Peyer's patch (tissue), 4 donors: ENCODE results near the gene BCL6B. TPM values are rescaled to one million over a fixed set of nuclear protein-coding genes. Genes with fewer than 3 reads are reported as not detected.

ENCODE experiments used
- DNase-seq, 3 donors: peaks; one replicate each; pipeline ENCODE4 v3.0.0-alpha.2; 2017 to 2019
- H3K27ac ChIP-seq, 4 donors: fragments of 200-600 bp; sonication (generic); one replicate each; pipeline ENCODE4 v1.5.1; 2016 to 2019
- H3K27me3 ChIP-seq, 2 donors: fragments of 200-600 bp; sonication (generic); one replicate each; pipeline ENCODE4 v1.5.1; 2019
- H3K36me3 ChIP-seq, 3 donors: fragments of 200-600 bp; sonication (generic); one replicate each; pipeline ENCODE4 v1.5.1; 2016 to 2019
- H3K4me1 ChIP-seq, 4 donors: fragments of 200-600 bp; sonication (generic); one replicate each; pipeline ENCODE4 v1.5.1; 2016 to 2019
- H3K4me3 ChIP-seq, 4 donors: fragments of 200-600 bp; sonication (generic); 1 replicate in 3 of 4; 2 replicates in 1 of 4; pipeline ENCODE4 v1.5.1; 2016 to 2019; ENCODE audit warnings: mild to moderate bottlenecking in 1 of 4
- H3K9me3 ChIP-seq, 4 donors: fragments of 200-600 bp; sonication (generic); one replicate each; pipeline ENCODE4 v1.5.1; 2016 to 2019; ENCODE audit warnings: mild to moderate bottlenecking in 1 of 4
- POLR2A ChIP-seq, 2 donors: fragments of 450-650 bp; IDR thresholded peaks; one replicate each; pipeline ENCODE4 v1.5.1; 2017; ENCODE audit warnings: antibody characterized with exemption in 2 of 2, mild to moderate bottlenecking in 2 of 2, moderate library complexity in 2 of 2
- total RNA-seq, 4 donors: library from RNA; depleted of rRNA; stranded (reverse); fragments of >200 nt; gene quantifications; one replicate each; pipeline ENCODE4 v1.1.0, GENCODE V29; 2016
- TF ChIP-seq, protein P1 (sequence below), 6 experiments: fragments of 450-650 bp in 4 of 6; fragments of 200-600 bp in 2 of 6; sonication (generic) in 1 of 6; IDR thresholded peaks; one replicate each; pipeline ENCODE4 v1.5.1; 2017 to 2019; ENCODE audit warnings: antibody characterized with exemption in 6 of 6, mild to moderate bottlenecking in 3 of 6, moderate library complexity in 1 of 6

BCL6B gene
- total RNA-seq, 4 donors from 2014 or later: 0.57 to 9.9 (median 1.4) TPM

- peak; percentile 89 to 97 (median 97) for DNase-seq
- Histone ChIP-seq H3K27me3 (no peaks in the 10 kb centered on the region), H3K4me1 (peaks cover 2 to 21% (median 12%) of the 10 kb centered on the region in 4 donors), H3K9me3 (no peaks in the 10 kb centered on the region), H3K36me3 (no peaks in the 10 kb centered on the region), H3K27ac (peak overlapping the region; percentile 60 to 85 (median 67)), H3K4me3 (peak overlapping the region in 3 of 4 donors; percentile 32 to 50 (median 36))
- TF ChIP-seq, protein P1, sequence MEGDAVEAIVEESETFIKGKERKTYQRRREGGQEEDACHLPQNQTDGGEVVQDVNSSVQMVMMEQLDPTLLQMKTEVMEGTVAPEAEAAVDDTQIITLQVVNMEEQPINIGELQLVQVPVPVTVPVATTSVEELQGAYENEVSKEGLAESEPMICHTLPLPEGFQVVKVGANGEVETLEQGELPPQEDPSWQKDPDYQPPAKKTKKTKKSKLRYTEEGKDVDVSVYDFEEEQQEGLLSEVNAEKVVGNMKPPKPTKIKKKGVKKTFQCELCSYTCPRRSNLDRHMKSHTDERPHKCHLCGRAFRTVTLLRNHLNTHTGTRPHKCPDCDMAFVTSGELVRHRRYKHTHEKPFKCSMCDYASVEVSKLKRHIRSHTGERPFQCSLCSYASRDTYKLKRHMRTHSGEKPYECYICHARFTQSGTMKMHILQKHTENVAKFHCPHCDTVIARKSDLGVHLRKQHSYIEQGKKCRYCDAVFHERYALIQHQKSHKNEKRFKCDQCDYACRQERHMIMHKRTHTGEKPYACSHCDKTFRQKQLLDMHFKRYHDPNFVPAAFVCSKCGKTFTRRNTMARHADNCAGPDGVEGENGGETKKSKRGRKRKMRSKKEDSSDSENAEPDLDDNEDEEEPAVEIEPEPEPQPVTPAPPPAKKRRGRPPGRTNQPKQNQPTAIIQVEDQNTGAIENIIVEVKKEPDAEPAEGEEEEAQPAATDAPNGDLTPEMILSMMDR (IDR thresholded peaks at IDR 0.05): no peak
- peak in 1 of 2 donors; percentile 54 for TF ChIP-seq POLR2A (IDR thresholded peaks at IDR 0.05)
Observed at GRCh38 chr17:7023576-7024401, 939 bp downstream of the BCL6B start.

DNA sequence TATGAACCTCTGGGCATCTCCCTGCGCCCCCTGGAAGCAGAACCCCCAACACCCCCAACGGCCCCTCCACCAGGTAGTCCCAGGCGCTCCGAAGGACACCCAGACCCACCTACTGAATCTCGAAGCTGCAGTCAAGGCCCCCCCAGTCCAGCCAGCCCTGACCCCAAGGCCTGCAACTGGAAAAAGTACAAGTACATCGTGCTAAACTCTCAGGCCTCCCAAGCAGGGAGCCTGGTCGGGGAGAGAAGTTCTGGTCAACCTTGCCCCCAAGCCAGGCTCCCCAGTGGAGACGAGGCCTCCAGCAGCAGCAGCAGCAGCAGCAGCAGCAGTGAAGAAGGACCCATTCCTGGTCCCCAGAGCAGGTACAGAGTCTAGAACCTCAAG lies 1.5 kb downstream of the BCL6B start:
- H3K4me3 ChIP-seq: no peak overlapping the region
- H3K27ac ChIP-seq: no peak overlapping the region
- DNase-seq: no peak
- no peaks in the 10 kb centered on the region for H3K36me3 ChIP-seq
- H3K4me1 ChIP-seq: peaks cover 2 to 21% (median 13%) of the 10 kb centered on the region in 4 donors
- TF ChIP-seq, protein P1 (IDR thresholded peaks at IDR 0.05): no peak
- no peak for TF ChIP-seq POLR2A (IDR thresholded peaks at IDR 0.05)
- H3K27me3 ChIP-seq: no peaks in the 10 kb centered on the region
- H3K9me3 ChIP-seq: no peaks in the 10 kb centered on the region

- Histone ChIP-seq H3K4me3 (no peak overlapping the region), H3K36me3 (no peaks in the 10 kb centered on the region), H3K27ac (no peak overlapping the region), H3K27me3 (no peaks in the 10 kb centered on the region), H3K9me3 (no peaks in the 10 kb centered on the region), H3K4me1 (peaks cover 2 to 24% (median 15%) of the 10 kb centered on the region in 4 donors)
- DNase-seq: no peak
- TF ChIP-seq, protein P1 (IDR thresholded peaks at IDR 0.05): no peak
- no peak for TF ChIP-seq POLR2A (IDR thresholded peaks at IDR 0.05)
Observed at GRCh38 chr17:7025245-7025644, 2.4 kb downstream of the BCL6B start.

- H3K27me3 ChIP-seq: no peaks in the 10 kb centered on the region
- no peak for DNase-seq
- TF ChIP-seq POLR2A (IDR thresholded peaks at IDR 0.05): no peak
- TF ChIP-seq, protein P1 (IDR thresholded peaks at IDR 0.05): no peak
- H3K27ac ChIP-seq: no peak overlapping the region
- no peaks in the 10 kb centered on the region for H3K9me3 ChIP-seq
- H3K36me3 ChIP-seq: no peaks in the 10 kb centered on the region
- peaks cover 2 to 24% (median 15%) of the 10 kb centered on the region in 4 donors for H3K4me1 ChIP-seq
- H3K4me3 ChIP-seq: no peak overlapping the region
Observed at GRCh38 chr17:7026471-7027115, 3.7 kb downstream of the BCL6B start.

- no peak for DNase-seq
- H3K4me3 ChIP-seq: no peak overlapping the region
- H3K36me3 ChIP-seq: no peaks in the 10 kb centered on the region
- no peak for TF ChIP-seq POLR2A (IDR thresholded peaks at IDR 0.05)
- TF ChIP-seq, protein P1 (IDR thresholded peaks at IDR 0.05): no peak
- no peaks in the 10 kb centered on the region for H3K9me3 ChIP-seq
- peaks cover 2 to 21% (median 11%) of the 10 kb centered on the region in 4 donors for H3K4me1 ChIP-seq
- no peaks in the 10 kb centered on the region for H3K27me3 ChIP-seq
- no peak overlapping the region for H3K27ac ChIP-seq
Observed at GRCh38 chr17:7027335-7027734, 4.5 kb downstream of the BCL6B start.
